GM18505 (cell line): ENCODE measurements around the gene COL20A1.

Experiments
- ATAC-seq: cut with Tn5 transposase; IDR thresholded peaks from one replicate; pipeline ENCODE4 v1.9.1; 2021; ENCODE audit not compliant: unreplicated experiment
- POLR2A ChIP-seq: IDR thresholded peaks from 4 replicates; pipeline ENCODE4 v1.6.1; 2011; ENCODE audit warnings: borderline replicate concordance; ENCODE audit not compliant: insufficient read depth, insufficient read length; ENCODE audit errors: extremely low read depth

The COL20A1 gene

DNA sequence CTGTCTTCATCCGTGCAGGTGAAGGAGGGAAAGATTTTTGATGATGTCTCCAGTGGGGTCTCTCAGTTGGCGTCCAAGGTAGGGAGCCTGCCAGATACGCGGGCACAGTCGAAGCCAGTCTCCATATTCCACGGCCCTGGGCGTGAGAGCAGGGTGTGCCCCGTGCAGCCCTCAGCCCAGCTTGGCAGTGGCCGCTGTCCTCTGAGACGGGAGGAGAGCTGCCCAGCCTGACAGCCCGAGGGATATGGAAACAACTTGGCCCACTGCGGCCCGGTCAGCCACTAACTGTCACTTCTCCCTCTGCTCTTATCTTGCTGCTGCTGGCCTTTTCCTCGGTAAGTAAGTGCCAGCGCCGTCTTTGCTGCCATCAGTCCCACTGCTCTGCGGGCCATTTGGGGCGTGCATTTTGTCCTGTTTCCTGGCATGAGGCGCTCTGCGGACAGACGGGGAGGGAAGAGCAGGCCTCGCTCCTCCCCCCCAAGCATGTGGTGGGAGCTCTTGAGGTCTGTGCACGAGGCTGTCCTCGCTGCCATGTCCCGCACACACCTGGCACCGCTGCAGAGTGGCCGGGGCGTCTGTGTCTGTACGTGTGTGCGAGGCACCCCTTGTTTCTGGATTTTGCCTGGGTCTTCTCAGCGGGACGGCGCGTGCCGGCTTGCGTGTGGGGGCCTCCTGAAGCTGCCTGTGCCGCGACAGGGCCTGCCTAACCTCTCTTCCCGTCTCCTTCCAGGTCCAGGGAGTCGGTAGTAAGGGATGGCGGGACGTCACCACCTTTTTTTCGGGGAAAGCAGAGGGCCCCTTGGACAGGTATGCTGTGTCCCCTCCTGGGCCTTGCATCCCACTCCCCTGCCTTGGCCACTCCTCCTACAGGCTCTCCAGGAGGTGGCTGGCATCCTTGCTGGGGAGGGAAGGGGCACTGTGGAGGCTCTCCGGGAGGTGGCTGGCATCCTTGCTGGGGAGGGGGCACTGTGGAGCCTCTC lies 7.1 kb upstream of the COL20A1 start:
- no peak for ATAC-seq
- TF ChIP-seq POLR2A: no peak

DNA sequence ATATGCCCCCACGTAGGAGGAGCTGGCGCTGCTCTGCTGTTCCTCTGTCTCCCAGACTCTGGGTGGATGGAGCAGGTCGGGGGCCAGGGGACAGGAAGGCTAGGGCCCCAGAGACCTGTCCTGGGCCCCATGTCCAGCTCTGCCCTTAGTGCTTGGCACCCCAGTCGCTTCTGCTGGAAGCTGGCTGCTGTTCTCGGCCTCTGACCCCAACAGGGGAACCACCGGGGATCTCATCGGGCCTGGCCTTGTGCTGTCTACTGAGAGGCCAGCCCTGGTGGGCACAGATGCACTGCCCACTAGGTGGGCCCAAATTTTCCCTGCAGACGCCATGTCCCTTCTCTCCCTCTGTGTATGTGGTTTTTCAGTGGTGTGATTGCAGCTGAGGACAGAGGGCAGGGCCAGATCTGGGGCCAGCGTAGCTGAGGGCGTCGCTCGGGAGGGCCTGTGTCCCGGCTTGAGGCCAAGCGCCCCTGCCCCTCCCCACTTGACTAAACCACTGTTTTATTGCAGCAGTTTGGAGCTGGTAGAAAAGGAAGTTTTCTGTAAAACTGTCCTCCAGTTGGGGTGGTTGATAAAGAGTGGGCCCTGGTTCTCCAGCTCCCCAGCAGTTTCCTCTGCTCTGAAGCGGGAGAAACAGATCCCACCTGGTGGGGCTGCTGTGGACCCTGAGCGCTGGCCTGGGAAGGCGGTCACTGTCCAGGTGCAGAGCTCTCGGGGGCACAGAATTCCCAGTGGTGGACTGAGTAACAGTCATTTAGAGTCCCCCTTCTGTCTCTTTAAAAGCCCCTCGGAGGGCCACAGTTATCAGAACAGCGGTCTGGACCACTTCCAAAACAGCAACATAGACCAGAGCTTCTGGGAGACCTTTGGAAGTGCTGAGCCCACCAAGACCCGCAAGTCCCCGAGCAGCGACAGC lies 5.9 kb upstream of the COL20A1 start:
- ATAC-seq: no peak
- no peak for TF ChIP-seq POLR2A

DNA sequence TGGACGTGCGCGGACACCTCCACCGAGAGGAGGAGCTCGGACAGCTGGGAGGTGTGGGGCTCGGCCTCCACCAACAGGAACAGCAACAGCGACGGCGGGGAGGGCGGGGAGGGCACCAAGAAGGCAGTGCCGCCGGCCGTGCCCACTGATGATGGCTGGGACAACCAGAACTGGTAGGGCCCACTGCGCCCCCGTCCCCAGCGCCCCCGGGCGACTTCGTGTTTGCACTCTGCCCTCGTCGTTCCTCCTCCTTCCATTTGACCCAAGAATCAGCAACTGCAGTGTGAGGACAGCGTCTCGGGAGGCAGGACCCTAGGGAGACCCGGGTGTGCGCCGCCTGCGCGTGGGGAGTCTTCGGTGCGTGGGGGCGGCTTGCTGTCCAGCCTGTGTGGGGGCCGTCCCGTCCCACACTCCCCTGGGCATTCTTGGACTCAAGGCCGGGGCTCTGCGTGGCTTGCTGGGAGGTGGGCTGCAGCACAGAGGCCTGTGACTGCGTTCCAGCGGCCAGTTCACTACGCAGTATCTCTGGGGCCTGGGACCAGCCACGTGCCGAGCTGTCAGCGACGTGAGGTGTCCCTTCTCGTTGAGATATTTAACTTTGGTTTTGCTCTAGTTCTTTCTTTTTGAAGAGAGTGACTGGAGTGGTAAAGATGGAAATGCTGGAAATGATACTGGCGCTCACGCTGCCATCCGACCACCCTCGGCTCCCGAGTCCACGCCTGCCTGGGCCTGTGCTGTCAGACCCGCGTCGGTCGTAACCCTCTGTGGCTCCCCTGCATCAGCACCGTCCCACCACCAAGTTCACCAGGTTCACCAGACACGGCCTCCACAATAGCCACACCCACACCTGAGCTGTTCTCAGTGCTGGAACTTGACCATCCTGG lies 5.0 kb upstream of the COL20A1 start:
- no peak for ATAC-seq
- TF ChIP-seq POLR2A: no peak

DNA sequence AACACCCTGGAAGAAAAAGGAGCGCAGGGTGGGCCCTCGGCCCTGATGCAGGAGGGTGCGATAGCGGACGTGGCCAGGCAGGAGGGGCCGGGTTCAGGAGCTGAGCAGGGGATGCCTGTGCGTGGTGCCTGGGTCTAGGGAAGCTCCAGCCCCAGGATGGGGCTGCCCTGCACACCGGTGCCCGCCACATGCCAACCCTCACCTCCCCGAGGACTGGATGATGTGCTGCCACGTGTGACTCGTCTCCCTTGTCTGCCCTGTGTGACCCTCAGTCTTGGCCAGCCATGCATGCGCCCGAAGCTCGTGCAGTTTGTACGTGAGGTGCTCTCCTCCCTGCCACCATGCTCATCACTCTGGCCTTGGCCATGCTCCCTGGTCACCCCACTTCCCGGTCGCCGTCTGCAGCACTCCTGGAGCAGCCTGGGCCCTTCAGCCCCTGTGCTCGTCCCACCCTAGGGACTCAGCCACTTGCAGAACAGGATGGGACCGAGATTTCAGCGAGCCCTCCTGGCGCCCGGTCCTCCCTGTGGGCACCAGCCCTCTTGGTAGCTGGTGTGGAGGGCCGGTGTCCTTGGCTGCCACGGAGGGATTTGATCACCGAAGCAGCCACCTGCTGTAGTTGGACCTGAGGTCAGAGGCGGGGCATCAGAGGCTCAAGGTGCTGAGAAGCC lies 4.3 kb upstream of the COL20A1 start:
- ATAC-seq: no peak

GRCh38 chr20:63289311-63290135 lies 3.5 kb upstream of the COL20A1 start:
- no peak for ATAC-seq
- no peak for TF ChIP-seq POLR2A

More for the DNA sequence above, 4.3 kb upstream of the COL20A1 start:
- TF ChIP-seq POLR2A: no peak

- TF ChIP-seq POLR2A: no peak
- no peak for ATAC-seq
These were observed 2.8 kb upstream of the COL20A1 start for GRCh38 chr20:63290136-63290676.

- ATAC-seq: no peak
- no peak for TF ChIP-seq POLR2A
These were observed 2.1 kb upstream of the COL20A1 start for GRCh38 chr20:63290677-63291472.

GRCh38 chr20:63291811-63292210 lies 1.2 kb upstream of the COL20A1 start:
- no peak for ATAC-seq
- no peak for TF ChIP-seq POLR2A

DNA sequence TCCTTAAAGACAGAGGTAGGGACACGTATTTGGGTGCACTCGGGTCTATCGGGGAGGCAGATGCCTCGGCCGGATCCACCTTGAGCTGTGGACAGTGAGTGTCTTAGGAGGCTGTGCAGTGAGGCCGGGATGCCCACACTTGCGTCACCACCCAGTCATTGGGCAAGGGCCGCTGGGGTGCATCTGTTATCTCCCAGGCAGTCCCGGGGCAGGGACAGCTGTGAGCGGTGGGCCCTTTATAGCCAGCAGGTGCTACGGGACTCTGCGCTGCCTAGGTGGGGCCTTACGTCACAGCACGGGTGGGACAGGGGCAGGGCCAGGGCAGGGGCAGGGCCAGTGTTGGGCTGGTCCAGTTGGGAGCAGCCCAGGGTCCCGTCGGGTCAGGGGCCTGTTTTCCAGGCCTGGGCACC lies 689 bp upstream of the COL20A1 start:
- TF ChIP-seq POLR2A: no peak
- no peak for ATAC-seq

DNA sequence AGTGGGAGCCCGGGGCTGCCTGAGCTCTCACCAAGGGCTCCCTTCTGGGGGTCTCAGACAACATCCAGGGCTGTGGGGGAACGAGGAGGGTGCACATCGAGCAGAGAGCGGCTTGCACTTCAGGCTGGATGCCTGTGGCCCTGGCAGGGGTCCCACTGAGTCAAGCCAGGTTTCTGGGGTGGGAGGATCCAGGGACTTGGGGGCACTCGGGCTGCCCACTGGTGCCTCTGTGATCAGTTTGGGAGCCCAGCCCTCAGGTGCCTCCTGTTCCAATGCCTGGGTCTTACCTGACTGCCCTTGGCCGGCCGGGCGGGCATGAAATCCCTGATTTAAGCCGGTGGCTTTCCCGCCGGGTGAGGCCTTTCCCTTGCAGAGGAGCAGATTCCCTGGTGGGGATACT lies 470 bp downstream of the COL20A1 start:
- TF ChIP-seq POLR2A: no peak
- ATAC-seq: no peak
